HG03097 (cell line): ENCODE data around the gene SLC1A2.

Experiments used
- ATAC-seq: cut with Tn5 transposase; IDR thresholded peaks from one replicate; pipeline ENCODE4 v1.9.1; 2021; ENCODE audit not compliant: unreplicated experiment, low FRiP score

SLC1A2 gene

DNA sequence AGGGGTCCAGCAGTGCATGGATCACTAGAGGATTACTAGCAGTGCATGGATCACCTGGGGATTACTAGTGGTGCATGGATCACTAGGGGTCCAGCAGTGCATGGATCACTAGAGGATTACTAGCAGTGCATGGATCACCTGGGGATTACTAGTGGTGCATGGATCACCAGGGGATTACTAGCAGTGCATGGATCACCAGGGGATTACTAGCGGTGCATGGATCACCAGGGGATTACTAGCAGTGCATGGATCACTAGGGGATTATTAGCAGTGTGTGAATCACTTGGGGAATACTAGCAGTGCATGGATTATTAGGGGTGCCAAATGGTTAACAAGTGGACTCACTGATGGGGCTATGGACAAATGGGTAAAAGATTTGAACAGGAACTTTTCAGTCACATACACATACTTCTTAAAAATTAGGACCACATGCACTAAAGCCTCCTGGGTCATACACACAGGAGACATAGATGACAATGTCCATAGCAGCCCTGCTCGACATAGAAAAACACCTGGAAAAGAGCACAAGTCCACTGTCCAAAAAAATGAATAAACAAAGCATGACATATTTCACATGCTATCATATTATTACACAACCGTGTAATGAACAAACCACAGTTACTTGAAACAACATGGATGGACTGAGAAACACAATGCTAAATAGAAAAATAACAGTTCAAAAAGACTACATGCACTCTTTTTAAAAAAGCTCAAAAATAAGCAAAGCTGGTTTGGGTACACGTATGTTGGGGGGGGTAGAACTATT lies 170.6 kb downstream of the SLC1A2 start:
- ATAC-seq = no peak

DNA sequence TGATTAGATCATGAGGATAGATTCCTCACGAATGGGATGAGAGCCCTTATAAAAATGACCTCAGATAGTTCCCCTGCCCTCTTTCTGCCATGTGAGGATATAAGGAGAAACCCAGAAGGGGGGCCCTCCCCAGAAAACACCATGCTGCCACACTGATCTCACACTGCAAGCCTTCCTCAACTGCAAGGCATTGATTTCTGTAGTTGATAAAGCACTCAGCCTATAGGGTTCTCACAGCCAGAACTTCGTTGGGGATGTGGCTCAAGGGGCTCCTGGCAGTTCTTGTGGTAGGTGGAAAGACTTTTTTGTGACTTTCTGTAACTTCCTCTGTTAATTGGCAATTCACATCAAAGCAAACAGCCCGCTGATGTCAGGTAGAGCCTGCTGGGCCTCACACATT lies 171.5 kb downstream of the SLC1A2 start:
- ATAC-seq = no peak

DNA sequence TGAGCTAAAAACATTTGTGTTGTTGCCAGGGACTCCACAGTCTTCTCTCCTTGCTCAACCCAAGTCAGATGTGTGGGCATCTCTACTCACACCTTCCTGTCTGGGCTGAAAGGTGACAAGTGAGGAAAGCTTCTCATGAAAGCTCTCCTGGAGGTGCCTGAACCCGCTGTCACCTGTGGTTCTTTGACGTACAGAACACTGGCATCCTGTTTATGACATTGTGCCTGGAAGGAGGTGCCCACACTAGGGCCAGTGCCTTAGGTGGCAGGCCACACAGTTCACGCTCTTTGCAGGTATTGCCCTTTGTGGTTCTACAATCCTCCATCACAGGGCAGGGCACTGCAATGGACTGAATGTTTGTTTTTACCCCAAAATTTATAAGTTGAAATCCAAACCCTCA lies 171.9 kb downstream of the SLC1A2 start:
- ATAC-seq = no peak

DNA sequence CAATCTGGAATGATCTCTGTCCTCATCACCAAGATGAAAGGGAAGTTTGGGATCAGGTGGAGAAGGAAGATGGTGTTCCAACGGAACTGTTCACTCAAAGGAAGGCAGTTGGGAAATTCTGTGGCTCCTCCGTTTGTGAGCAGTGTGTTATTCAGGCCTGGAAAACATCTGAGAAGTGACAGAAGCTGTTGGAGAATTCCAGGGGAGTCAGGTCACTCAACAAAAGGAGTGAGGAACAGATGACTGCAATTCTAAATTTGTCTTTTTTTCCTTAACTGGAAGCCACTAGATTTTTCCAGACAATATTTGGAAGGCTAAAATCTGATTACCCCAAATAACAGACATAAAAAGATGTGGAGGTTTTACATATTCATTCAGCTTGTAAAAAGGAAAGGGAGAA lies 172.6 kb downstream of the SLC1A2 start:
- ATAC-seq = no peak

DNA sequence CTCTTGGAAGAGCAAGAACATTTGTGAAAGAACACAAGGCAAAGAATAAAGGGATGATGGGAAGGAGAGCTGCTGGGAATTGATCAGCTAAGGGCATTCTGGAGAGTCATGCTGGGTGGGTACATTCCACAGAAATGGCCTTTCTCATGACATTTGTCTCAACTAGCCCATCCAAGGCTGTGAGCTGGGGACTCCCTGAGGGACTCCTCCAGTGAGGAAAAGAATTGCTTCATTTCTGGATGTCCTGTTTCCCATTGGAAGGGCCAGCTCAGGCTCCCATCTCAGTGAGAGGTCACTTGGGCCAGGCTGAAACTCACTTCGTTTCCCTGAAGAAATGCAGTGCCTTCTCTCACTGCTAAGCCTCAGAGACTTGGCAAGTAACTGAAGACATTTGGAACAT lies 173.6 kb downstream of the SLC1A2 start:
- ATAC-seq = no peak

DNA sequence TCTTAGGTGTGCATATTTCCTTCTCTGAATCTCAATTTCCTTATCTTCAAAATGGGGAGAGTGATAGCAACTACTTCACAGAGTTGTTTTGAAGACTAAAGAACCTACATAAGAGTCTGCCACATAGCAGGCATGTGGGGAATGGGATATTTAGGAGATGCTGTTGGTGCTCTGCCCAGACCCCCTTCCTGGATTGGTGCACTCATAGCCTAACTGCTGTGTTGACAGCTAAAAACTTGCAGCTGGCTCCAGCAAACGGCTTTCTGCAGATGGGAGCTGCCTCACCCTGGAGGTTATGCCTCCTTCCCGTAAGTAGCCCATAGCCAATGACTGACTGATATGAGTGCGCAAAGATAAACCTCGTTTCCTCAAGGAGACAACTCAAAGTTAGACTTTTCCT lies 174.3 kb downstream of the SLC1A2 start:
- ATAC-seq = no peak

DNA sequence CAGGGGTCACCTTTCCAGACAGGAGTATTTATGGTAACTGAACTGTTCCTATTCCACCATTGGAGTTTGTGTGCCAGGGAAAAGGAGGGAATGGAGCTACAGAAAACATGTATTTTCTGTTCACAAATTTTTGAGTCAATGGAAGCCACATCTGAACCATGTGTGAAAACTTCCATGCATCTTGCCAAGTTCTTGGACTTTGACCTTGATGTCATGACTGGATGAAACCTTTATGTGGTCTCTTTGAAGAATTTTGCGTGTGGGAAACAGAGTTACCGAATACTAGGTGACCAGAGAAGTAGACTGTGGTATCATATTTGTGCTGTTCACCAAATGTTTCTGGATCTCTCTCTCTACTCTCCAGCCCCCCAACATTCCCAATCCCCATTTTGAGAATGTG lies 175.6 kb downstream of the SLC1A2 start:
- no peak for ATAC-seq

DNA sequence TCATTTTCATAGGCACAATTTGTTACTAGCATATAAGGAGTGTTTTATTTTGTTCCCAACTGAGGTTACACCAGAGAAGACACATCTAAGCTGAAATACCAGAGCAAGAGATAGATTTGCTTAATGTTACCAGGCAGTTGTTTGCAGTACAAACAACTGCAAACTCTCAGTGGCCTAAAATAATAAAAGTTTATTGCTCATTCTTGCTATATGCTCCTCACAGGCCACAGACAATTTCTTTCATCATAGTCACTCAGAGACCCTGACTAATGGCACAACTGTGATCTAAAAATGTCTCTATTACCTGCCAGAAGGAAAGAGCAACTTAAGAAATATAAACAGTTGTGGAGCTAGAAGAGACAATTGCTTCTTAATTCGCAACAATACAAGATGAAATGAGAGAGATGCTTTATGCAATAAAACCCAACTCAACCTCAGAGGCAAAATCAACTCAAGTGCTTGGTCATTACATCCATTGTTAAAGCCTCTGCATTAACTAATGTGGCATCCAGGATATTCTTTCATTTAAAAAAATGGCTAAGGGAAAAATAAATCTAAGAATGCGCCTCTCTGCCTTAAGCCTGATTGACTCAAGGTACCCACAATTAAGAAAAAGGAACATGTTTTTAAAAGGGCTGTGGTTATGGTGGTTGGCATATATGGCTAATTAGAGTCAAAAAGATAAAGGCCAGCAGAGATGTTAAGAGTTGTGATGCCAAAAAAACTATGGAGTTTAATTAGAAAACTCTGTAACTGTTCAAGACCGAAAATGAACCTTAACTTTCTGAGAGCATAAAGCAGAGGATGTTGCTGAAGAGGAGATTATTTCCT lies 176.7 kb downstream of the SLC1A2 start:
- no peak for ATAC-seq

DNA sequence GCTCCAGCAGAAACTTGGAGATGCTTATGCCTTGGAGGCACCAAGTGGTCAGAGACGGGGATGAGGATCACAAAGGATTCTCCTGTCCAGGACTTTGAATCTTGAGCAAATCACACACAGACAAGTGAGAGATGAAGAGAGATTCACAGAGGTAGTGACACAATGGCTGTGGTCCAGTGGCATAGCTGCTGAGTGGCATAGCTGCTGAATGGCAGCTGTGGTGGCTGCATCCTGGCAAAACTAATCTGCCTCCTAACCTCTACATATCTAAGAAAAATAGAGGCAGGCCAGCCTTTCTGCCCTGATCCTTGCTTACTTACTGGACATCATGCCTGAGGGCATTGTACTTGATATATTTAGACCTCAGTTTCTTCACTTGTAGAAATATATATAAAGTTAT lies 177.8 kb downstream of the SLC1A2 start:
- no peak for ATAC-seq

DNA sequence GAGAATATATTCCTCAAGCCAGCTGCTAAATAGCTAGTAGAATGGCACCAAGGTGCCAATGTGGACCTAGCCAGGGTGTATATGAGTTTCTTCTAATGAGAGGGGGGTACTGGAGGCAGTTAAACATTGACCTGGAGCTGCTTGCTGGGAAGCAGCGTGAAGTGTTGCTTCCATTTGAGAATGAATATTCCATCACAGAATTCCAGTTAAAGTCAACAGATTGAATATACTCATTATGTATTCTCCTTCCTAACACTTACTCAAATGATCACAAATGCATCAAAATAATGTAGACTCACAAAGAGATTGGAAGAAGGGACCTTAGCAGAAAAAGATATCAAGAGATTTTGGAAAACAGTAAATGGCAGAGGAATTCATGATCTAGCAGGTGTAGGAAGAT lies 178.3 kb downstream of the SLC1A2 start:
- no peak for ATAC-seq

DNA sequence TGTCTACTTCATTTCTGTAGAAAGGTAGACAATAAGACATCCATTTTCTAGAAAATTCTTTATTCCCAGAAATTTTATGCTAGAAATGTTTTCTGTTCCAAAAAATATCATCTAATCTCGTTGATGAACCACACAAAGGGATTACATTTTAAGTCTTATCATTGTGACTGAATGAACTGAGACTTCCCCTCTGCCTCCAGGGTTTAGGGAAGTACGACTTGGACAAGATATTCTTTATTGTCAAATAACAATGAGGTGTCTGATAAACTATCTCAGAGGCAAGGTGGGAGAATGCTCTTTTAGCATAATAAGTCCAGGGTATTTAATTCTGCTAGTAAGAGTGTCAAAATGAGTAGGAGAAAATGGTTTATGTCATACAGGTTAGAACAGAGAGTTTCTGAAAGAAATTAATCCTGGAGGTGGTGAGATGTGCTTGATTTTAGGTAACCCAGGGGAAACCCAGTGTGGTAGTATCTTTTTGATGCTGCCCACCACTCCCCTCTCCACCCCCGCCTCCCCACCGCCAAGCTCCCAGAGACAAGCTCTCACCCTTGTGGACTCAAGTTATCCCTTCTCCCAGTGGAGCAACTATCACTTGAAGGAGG lies 179.8 kb downstream of the SLC1A2 start:
- ATAC-seq = no peak

DNA sequence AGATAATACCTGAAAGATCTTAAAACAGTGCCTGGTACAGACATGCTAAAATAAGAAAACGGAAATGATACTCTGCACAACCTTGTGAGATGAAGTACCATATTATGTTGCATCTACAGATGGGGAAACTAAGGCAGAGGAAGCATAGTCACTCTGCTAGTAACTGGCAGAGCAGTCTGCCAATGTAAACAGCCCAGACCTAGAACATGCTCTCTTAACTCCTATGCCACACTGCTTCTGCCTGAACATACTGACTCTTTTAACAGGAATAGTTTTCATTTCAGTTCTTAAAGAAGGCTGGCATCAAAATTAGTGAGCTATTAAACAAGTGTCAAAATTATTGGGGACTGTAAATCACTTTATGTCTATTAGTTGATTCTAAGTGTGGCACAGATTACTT lies 180.5 kb downstream of the SLC1A2 start:
- no peak for ATAC-seq

DNA sequence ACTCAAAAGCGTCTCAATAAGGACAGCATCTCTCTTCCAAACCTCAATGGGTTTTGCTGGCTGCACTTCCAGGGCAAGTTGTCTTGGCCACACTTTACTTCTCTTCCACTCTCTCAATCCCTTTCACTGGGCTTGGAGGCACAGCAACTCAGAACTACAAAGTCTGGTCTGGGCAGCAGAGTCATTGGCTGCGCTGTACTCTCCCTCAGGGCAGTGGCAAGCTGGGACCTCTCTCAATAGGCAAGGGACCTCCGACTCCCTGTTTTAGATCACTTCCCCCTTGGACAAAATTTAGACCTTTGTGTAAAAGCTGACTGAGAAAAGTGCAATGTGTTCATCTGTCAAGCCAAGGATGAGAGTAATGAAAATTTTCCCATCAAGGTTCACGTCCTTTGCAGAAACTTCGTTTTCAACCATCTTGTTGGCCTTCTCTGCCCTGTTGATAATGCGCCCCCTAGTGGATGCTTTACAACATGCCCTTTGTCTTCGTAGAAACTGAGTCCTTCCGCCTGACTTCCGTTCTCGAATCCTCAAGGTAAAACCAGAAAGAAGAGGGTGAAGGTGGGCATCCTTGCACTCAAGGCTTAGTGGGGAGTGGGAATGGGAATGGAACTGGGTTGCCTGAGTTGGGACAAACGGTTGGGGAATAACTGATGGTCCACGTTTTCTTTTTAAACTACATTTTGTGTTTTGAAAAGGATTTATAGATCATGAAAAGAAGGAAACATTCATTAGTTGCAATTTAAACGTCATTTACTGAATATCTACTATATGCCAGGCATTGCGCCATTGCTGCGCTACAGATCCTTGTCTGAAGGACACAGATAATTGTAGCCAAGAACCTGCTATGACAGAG lies 181.3 kb downstream of the SLC1A2 start:
- no peak for ATAC-seq

DNA sequence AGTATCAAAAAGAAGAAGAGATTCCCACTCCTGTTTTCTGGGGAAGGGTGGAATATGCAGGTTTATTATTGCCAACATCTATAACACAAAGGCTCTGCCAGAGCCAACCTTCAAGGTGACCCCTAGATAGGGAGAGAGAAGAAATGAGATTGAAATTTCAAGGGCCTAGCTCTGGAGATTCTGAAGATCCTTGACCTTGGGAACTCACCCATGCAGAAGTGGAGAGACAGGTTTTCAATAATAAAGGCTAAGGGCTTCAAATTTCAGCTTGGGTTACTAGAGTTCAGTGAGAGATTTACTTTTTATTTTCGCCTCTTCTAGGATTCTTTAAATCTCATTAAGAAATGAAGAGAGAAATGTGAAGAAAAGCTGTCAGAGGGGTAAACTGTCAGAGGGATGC lies 182.0 kb downstream of the SLC1A2 start:
- ATAC-seq = no peak

DNA sequence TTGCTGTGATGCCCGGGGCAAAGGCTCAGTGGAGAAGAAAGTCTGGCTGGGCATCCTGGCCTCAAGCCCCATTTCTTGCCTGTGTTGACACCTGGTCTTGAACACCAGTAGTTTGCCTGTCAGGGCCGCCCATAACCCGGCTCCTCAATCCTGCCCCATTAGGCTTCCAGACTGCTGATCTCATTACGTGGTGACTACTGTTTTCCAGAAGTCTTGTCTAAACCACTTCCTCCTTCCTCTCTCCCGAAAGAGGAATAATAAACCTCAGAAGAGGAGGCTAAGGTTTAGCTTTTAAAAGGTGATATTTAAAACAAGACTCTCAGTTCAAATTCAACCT lies 182.7 kb downstream of the SLC1A2 start:
- no peak for ATAC-seq

DNA sequence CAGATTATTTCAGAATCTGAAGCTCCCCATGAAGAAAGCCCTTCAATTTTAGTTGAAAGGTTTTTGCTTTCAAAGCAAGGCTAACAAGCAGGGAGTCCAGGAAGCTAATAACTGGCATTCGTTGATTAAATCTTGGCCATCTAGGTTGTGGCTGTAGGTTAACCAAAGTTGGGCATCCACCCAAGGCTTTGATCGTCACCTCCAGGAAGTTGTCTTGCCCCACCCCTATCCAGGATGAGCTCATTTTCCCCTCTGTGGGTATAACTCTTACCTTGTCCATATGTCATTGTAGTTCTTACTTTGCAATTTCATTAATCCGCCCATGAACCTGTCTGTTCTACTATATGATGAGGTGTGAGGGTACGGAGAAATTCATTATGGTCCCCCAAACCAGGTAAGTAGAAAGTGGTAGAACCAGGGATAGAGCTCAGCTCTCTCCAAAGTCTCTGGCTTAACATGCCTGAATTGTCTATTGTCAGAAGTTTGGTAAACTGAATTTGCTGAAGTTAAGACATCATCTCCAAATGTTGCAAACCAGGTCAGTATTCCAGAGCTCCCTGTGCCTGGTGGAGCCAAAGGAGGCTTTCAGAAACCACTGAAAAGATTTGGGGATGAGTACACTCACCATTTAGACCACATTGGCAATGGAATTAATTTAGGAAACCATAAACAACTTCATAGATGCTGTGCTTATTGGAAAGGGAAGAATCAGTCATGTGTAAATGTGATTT lies 183.3 kb downstream of the SLC1A2 start:
- ATAC-seq = no peak

DNA sequence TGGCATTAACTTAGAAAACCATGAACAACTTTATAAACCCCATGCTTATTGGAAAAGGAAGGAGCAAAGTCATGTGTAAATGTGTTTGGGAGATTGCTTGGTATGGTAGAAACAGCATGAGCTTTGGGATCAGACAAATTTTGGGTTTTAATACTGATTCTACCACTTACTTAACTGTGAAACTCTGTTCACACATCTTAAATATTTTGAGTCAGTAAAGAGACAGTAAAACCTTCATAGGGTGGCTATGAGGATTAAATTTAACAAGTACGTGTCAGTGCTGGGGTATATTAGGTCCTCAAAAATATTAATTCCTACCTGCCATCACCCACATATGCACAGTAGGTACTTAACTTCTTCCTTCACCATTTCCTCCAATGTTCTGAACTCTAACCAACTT lies 183.9 kb downstream of the SLC1A2 start:
- no peak for ATAC-seq

DNA sequence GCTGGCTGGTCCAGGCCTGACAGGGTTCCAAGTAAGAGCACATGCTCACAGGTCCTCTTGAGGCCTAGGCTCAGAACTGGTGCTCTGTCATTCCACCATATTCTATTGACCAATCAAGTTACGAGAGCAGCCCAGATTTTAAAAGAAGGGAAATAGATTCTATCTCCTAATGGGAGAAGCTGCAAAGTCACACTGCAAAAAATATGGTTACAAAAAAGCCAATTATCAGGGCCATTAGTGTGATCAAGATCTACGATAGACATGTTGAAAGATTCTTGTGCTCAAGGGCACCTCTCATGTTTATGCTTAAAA lies 184.2 kb downstream of the SLC1A2 start:
- no peak for ATAC-seq

DNA sequence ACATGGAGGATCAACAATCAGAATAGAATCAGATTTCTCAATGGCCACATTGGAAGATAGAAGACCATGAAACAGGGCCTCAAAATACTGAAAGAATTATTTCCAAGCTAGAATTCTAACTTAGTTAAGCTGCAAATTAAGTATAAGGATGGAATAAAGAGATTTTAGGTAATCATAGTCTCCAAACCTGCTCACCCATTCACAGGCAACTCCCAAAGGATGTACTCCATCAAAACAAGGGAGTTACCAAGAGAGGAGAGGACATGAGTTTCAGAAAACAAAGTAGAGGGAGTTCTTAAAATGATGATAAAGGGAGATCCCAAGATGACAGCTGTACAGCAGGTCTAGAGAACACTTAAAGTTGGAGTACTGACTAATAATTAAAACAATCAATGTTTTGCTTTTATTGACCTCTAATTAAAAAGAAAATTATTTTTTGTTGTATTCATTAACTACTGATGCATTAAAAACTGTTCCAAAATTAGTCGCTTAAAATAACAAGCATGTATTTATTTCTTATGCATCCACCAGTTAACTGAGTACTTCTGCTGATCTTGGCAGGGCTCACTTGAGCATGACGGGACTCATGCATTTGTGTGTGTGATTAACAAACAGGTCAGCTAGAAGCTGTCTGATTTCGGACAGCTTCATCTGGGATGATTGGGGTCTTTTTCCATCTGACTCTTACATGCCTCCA lies 184.8 kb downstream of the SLC1A2 start:
- ATAC-seq = no peak

DNA sequence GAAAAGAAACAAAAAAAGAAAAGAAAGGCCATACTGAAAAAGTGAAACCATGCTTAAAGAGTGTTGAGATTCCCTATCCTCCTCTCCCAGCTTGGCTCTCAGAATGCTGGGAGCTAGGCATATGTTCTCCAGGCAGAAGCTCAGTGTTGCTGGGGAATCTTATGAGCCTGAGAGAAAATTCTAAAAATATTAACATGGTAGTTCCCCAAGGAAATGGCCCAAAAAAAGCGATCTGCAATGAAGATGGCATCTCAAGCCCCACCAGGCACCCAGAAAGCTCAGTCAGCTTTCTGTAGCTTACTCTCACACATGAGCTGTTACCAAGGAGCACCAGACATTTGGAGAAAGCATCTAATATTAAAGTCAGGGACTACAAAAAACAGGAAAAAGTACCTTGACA lies 185.8 kb downstream of the SLC1A2 start:
- no peak for ATAC-seq
